Nephron progenitor cell (in vitro differentiated cells): Measurements from ENCODE around the gene ROPN1B.
"Not testable (repeated sequence)": the region's sequence is repeated elsewhere in the genome, so short reads cannot be mapped to it uniquely, and the experiment has no call there.

ENCODE experiments used
- DNase-seq: peaks from one replicate; pipeline ENCODE4 v3.0.0; 2021
- H3K27ac Mint-ChIP-seq: 2 replicates; pipeline ENCODE4 v1.8.0; 2021; ENCODE audit warnings: mild to moderate bottlenecking, moderate library complexity, mixed read lengths
- H3K27me3 Mint-ChIP-seq: 2 replicates; pipeline ENCODE4 v1.8.0; 2021; ENCODE audit warnings: mild to moderate bottlenecking, low read depth, mixed read lengths; ENCODE audit not compliant: poor library complexity
- H3K36me3 Mint-ChIP-seq: 2 replicates; pipeline ENCODE4 v1.8.0; 2021; ENCODE audit warnings: low read depth, mixed read lengths
- H3K4me1 Mint-ChIP-seq: 2 replicates; pipeline ENCODE4 v1.8.0; 2021; ENCODE audit warnings: mixed read lengths
- H3K4me3 Mint-ChIP-seq: 2 replicates; pipeline ENCODE4 v1.8.0; 2021; ENCODE audit warnings: mild to moderate bottlenecking, moderate library complexity, mixed read lengths
- H3K9me3 Mint-ChIP-seq: 2 replicates; pipeline ENCODE4 v1.8.0; 2021; ENCODE audit warnings: mild to moderate bottlenecking, moderate library complexity, mixed read lengths
- TF ChIP-seq, protein P1 (sequence below): fragments of 200-600 bp; sonication (generic); IDR thresholded peaks from 2 replicates; pipeline ENCODE4 v1.5.0; 2021; ENCODE audit warnings: antibody characterized with exemption

ROPN1B gene

GRCh38 chr3:125959317-125960065, 9.5 kb upstream of the ROPN1B start:
- TF ChIP-seq, protein P1, sequence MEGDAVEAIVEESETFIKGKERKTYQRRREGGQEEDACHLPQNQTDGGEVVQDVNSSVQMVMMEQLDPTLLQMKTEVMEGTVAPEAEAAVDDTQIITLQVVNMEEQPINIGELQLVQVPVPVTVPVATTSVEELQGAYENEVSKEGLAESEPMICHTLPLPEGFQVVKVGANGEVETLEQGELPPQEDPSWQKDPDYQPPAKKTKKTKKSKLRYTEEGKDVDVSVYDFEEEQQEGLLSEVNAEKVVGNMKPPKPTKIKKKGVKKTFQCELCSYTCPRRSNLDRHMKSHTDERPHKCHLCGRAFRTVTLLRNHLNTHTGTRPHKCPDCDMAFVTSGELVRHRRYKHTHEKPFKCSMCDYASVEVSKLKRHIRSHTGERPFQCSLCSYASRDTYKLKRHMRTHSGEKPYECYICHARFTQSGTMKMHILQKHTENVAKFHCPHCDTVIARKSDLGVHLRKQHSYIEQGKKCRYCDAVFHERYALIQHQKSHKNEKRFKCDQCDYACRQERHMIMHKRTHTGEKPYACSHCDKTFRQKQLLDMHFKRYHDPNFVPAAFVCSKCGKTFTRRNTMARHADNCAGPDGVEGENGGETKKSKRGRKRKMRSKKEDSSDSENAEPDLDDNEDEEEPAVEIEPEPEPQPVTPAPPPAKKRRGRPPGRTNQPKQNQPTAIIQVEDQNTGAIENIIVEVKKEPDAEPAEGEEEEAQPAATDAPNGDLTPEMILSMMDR: no peak
- DNase-seq: no peak
- H3K4me3 Mint-ChIP-seq: no peak overlapping the region
- H3K9me3 Mint-ChIP-seq: peaks cover 14% of the 10 kb centered on the region
- H3K36me3 Mint-ChIP-seq: no peaks in the 10 kb centered on the region
- H3K27me3 Mint-ChIP-seq: peaks cover 43% of the 10 kb centered on the region
- no peaks in the 10 kb centered on the region for H3K4me1 Mint-ChIP-seq
- no peak overlapping the region for H3K27ac Mint-ChIP-seq

- H3K36me3 Mint-ChIP-seq: no peaks in the 10 kb centered on the region
- no peak overlapping the region for H3K27ac Mint-ChIP-seq
- no peak for DNase-seq
- H3K4me1 Mint-ChIP-seq: no peaks in the 10 kb centered on the region
- H3K27me3 Mint-ChIP-seq: peaks cover 40% of the 10 kb centered on the region
- no peak overlapping the region for H3K4me3 Mint-ChIP-seq
- TF ChIP-seq, protein P1: no peak
- H3K9me3 Mint-ChIP-seq: peaks cover 14% of the 10 kb centered on the region
These were observed 8.9 kb upstream of the ROPN1B start for GRCh38 chr3:125960066-125960424.

- H3K4me3 Mint-ChIP-seq: no peak overlapping the region
- DNase-seq: no peak
- no peaks in the 10 kb centered on the region for H3K36me3 Mint-ChIP-seq
- peaks cover 14% of the 10 kb centered on the region for H3K9me3 Mint-ChIP-seq
- TF ChIP-seq, protein P1: no peak
- H3K4me1 Mint-ChIP-seq: no peaks in the 10 kb centered on the region
- H3K27me3 Mint-ChIP-seq: peaks cover 34% of the 10 kb centered on the region
- H3K27ac Mint-ChIP-seq: no peak overlapping the region
These were observed 8.3 kb upstream of the ROPN1B start for GRCh38 chr3:125960456-125961288.

- Mint-ChIP-seq H3K4me1 (no peaks in the 10 kb centered on the region), H3K36me3 (no peaks in the 10 kb centered on the region), H3K27me3 (peaks cover 30% of the 10 kb centered on the region), H3K27ac (no peak overlapping the region), H3K9me3 (peaks cover 14% of the 10 kb centered on the region), H3K4me3 (no peak overlapping the region)
- DNase-seq: no peak
- TF ChIP-seq, protein P1: no peak
These were observed 7.7 kb upstream of the ROPN1B start for GRCh38 chr3:125961289-125961589.

DNA sequence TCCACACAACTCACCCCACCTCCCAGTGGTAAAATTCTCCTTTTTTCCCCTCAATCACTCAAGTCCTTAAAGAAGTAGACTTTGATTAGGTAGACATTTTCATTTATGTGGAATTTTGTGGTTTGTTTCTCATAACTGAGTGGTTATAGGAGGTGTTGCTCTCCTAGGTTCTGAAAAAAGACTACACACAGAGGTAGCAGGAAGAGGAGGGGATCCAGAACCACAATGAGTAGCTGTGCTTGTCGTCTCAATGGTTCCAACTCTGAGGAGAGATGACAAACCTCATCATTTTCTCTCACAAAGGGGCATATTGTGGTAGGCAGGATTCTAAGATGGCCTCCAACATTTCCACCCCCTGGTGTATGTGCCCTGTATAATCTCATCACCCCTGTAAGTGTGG, 5.1 kb upstream of the ROPN1B start:
- not testable (repeated sequence) for H3K4me1 Mint-ChIP-seq, DNase-seq, H3K4me3 Mint-ChIP-seq, H3K36me3 Mint-ChIP-seq, H3K9me3 Mint-ChIP-seq, H3K27ac Mint-ChIP-seq
- H3K27me3 Mint-ChIP-seq: peaks cover 13% of the 10 kb centered on the region

DNA sequence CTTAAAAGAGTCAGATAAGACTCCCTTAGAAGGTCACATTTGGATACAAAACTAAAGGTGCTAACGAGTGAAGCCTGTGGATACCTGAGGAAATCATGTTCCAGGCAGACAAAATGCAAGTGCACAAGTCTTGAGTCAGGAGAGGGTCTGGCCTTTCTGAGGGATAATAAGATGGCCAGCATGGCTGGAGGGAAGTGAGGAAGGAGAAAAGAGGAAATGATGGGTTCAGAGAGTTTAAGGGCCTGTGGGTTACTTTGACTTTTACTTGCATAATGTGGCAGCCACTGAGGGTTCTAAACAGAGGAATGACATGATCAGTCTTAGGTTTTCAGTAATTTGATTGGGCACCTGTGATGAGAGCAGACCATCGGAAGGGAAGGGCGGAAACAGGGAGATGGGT, 3.5 kb upstream of the ROPN1B start:
- no peaks in the 10 kb centered on the region for H3K4me1 Mint-ChIP-seq
- DNase-seq: no peak
- no peaks in the 10 kb centered on the region for H3K9me3 Mint-ChIP-seq
- peaks cover 21% of the 10 kb centered on the region for H3K27me3 Mint-ChIP-seq
- H3K4me3 Mint-ChIP-seq: no peak overlapping the region
- TF ChIP-seq, protein P1: no peak
- H3K27ac Mint-ChIP-seq: no peak overlapping the region
- no peaks in the 10 kb centered on the region for H3K36me3 Mint-ChIP-seq
